ENCODE data around the gene ASCC1. TPM values are rescaled to one million over a fixed set of nuclear protein-coding genes. Genes with fewer than 3 reads are reported as not detected.
A peak's percentile ranks its signal among the peaks of the same experiment; 100 is the strongest.
"Not testable (repeated sequence)": the region's sequence is repeated elsewhere in the genome, so short reads cannot be mapped to it uniquely, and the experiment has no call there.

ASCC1 gene
- total RNA-seq, 1 donor from 2014 or later, result 37.1 TPM

DNA sequence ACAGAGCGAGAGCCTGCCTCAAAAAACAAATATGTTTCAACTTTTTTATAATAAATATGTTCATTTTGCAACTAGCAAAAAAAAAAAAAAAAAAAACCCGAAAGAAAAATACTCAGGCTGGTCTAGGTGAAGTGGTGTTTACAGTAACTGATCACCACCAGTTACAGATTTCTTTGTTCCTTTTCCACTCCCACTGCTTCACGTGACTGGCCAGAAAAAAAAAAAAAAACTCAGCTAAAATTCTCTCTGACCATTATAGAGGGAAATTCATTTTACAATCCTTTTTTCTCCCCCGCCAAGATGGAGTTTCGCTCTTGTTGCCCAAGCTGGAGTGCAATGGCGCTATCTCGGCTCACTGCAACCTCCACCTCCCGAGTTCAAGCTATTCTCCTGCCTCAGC lies 4.6 kb upstream of the ASCC1 start:
- no peak for DNase-seq (ENCODE audit: low read depth)

GRCh38 chr10:72219235-72219814 lies 3.2 kb upstream of the ASCC1 start:
- no peak for DNase-seq (ENCODE audit: low read depth)

GRCh38 chr10:72218726-72219125 lies 2.6 kb upstream of the ASCC1 start:
- no peak for DNase-seq (ENCODE audit: low read depth)

DNA sequence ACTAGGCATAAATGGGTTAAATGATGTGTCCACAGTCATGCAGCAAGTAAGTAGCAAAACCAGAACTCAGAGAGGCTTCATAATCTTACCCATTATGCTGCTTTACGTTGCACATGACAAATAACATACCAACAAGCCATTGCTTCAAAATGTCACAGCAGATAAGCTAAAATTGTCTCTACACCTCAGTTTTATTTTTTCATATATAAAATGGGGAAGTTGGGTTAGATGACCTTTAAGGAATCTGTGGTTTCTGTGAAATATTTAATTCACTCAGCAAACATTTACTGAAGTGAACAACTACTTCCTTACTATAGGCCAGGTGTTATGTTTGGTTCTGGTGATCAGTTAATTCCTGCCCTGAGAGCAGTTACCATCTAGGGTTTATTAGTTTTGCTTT lies 2.2 kb upstream of the ASCC1 start:
- DNase-seq (ENCODE audit: low read depth), result no peak

DNA sequence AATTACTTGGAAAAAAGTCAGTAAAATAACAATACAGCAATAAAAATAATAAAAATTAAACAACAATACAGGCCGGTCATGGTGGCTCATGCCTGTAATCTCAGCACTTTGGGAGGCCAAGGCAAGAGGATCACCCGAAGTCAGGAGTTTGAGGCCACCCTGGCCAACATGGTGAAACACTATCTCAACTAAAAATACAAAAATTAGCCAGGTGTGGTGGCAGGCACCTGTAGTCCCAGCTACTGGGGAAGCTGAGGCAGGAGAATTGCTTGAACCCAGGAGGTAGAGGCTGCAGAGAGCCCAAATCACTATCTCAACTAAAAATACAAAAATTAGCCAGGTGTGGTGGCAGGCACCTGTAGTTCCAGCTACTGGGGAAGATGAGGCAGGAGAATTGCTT lies 4.2 kb downstream of the ASCC1 start:
- not testable (repeated sequence) for DNase-seq (ENCODE audit: low read depth)

GRCh38 chr10:72211381-72211780 lies 4.7 kb downstream of the ASCC1 start:
- DNase-seq (ENCODE audit: low read depth), result not testable (repeated sequence)

- DNase-seq (ENCODE audit: low read depth), result not testable (repeated sequence)
These were observed 7.5 kb downstream of the ASCC1 start for GRCh38 chr10:72208526-72208925.

- no peak for DNase-seq (ENCODE audit: low read depth)
These were observed 9.4 kb downstream of the ASCC1 start for GRCh38 chr10:72206511-72207229.

GRCh38 chr10:72204724-72205123 lies 11.4 kb downstream of the ASCC1 start:
- DNase-seq (ENCODE audit: low read depth), result no peak

- no peak for DNase-seq (ENCODE audit: low read depth)
These were observed 11.8 kb downstream of the ASCC1 start for GRCh38 chr10:72204296-72204695.

DNA sequence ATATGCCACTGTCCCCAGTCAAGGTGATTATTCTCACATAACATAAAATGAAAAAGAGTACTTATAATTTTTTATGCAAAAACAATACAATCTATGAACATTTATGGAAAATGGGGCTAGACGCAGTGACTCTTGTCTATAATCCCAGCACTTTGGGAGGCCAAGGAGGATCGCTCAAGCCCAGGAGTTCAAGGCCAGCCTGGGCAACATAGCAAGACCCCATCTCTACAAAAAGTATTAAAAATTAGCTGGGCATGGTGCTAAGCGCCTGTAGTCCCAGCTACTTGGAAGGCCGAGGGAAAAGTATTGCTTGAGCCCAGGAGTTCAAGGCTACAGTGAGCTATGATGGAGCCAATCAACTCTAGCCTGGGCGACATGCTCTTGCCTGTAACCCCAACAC lies 14.8 kb downstream of the ASCC1 start:
- DNase-seq (ENCODE audit: low read depth), result no peak

DNA sequence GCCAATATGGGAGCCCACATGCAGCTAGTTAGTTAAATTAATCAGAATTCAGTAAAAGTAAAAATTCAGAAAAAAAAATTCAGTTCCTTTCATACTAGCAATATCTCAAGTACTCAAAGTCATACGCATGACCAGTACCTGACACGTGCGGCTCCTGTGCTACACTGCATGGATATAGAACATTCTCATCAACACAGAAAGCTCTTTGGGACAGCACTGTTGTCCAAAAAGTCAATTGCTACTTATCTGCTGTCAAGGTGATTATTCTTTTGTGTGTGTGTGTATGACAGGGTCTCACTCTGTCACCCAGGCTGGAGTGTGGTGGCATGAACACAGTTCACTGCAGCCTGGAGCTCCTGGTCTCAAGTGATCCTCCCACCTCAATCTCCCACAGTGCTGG lies 15.2 kb downstream of the ASCC1 start:
- no peak for DNase-seq (ENCODE audit: low read depth)

GRCh38 chr10:72194949-72195348 lies 21.1 kb downstream of the ASCC1 start:
- no peak for DNase-seq (ENCODE audit: low read depth)

DNA sequence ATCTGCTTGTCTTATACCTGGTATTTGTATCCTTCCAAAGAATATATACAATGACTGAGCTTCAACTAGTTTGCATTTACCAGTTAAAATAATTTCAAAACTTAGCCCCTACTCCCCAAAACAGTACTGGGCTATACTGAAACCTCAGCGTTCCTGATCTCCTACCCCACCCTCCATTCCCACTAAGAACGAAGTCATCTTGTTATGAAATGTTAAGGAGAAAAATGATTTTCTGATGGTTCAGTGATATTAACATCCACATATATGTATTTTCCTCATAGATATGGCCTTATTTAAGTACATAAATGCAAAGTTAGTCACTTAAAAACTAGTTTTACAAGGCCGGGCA lies 29.1 kb downstream of the ASCC1 start:
- DNase-seq (ENCODE audit: low read depth), result no peak

DNA sequence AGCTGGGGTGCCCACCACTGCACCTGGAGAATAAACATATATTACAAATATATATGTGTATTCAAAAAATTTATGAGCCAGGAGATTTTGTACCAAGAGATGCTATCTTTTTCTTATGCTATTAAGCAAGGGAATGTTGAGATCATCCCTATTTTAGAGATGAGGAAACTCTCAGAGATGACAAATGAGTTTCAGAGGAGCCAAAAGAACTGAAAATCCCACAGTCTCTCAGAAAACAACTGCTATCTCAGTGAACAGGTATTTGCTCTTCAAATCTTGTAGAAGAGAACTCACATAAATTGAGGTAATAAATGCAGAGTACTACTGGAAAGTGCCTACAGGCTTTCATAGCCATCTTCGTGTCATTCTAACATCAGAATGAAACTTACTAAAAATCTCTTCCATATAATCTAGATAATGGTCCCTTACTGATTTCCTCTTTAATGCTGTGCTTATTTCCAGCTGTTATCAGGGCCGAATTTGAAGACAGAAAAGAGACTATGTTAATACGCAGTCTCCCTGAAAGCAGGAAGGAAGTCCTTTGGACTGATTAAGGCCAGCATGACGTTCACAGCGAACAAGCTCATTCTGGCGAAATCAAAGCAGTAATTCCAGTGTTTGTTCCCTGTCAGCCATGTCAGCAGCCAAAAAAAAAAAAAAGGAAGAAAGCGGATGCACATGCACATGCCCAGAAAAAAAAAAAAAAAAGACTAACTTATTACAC lies 29.7 kb downstream of the ASCC1 start:
- no peak for DNase-seq (ENCODE audit: low read depth)

- DNase-seq (ENCODE audit: low read depth), result no peak
These were observed 31.9 kb downstream of the ASCC1 start for GRCh38 chr10:72184156-72184555.

DNA sequence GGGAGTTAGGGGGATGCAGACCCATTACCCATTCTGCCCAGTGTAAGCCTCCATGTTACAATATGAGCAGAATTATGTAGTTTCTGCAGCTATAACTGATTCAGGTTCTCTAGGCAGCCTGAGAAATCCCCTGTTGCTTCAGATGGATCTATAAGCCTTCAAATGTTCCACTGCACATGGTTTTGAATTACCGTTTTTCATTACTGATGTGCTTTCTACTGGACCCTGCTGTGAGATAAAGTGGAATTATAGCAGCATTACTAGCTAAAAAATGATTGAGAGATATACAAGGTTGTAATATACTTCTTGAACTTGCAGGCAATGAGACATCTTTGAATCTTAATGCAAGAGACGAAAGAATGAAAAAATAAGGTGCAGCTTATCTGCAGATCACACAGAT lies 38.6 kb downstream of the ASCC1 start:
- no peak for DNase-seq (ENCODE audit: low read depth)

DNA sequence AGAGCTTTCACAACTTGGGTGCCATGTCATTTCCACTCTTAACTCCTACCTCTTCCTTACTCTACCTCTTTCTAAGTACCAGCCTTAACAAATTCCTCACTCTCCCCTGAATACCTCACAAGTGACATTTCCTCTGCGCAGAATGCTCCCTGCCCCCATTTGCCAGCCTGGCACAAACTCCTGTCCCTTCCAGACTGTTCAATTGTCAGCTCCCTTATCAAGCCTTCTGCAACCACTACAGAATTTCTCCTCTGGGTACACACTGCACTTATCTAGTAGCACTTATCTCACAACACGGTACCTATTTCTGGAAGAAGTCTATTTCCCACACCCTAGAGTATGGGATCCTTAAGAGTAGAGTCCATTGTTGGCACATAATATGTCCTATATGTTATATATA lies 39.4 kb downstream of the ASCC1 start:
- no peak for DNase-seq (ENCODE audit: low read depth)

DNA sequence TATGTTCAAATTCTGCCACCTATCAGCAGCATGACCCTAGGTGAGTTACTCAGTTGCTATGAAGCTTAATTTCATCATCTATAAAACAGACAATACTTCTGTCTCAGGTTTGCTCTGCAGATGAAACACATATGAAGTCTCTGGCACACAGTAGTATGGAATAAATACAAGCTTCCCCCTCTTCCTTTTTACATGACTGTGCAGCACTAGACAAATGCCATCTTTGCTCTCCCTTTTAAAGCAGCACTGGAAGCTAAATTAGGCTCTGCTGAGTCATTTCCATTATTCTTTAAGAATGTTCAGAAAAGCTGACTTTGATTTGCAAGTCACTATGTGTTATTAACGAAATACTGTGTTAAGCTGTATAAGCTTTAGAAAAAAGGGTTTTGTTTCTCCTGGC lies 40.9 kb downstream of the ASCC1 start:
- peak; percentile 19 for DNase-seq (ENCODE audit: low read depth)

DNA sequence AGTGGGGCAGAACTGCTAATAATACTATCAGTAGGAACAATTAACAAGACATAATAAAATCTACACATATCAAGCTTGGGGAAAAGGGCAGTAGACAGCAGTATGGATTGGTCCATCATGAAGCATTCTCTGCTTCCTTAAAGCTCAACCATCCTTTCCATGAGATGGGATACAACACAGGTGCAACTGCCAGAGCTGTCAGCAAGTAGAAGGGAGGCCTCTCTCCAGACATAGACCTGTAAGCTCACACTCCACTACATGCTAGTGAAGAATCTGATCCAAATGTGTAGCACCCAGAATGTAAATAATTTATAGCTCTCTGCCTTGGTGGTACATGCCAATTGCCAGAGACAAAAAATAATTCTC lies 41.8 kb downstream of the ASCC1 start:
- DNase-seq (ENCODE audit: low read depth), result no peak

DNA sequence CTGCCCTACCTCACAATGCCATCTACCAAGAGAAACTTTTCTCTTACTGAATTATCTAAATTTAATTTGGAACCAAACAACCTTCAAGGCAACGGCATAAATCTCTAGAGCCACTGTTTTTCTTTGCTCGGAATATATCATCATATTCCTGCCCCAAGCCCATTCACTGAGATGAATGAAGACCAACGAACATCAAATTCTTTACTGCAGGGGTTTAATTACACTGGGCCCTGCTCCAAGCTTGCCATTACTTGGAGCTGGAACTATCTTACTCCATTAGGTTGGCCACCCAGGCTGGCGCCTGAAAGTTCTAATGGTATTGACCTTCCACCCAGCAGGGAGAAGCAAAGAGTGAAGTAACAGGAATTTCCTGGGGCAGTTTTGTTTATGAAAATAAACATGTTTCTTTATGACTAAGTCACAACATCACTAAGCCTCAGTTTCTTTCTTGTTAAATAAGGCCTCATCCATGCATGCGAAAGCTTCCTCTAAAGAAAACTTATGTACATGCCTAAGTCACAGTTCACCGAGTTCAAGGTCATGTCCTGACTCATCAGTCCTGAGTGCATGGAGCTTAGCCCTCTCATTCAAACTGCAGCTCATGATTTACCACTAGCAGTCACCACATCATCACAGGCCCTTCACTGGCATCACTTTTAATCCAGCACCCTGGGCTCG lies 42.3 kb downstream of the ASCC1 start:
- DNase-seq (ENCODE audit: low read depth), result no peak

DNA sequence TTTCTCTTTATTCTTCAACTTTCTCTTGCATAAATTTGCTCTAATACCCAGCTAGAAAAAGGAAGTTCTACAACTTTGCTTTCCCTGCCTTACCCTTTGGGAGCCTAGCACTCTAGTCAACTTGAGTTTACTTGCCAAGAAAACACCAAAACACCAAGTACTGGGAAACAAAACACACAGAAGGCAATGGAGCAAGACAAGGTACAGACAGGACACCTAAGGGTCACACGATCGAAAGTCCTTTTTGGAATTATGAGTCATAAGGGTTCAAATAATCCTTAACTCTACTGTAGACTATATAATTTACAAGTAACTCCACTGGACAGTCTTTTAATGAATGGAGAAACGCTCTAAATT lies 42.8 kb downstream of the ASCC1 start:
- no peak for DNase-seq (ENCODE audit: low read depth)

Data from myocyte (in vitro differentiated cells).